WTC11 (cell line): ENCODE results near the gene CGREF1.

Experiments used
- ETV6 ChIP-seq: sonication (generic); formaldehyde crosslinking; IDR thresholded peaks from 2 replicates; pipeline ENCODE4 v1.8.1; 2022; ENCODE audit warnings: mild to moderate bottlenecking, missing genetic modification reagents
- FOXJ3 ChIP-seq: sonication (generic); formaldehyde crosslinking; IDR thresholded peaks from 2 replicates; pipeline ENCODE4 v1.9.0; 2021; ENCODE audit warnings: missing genetic modification reagents, mild to moderate bottlenecking, borderline replicate concordance
- IRF2 ChIP-seq: sonication (generic); formaldehyde crosslinking; IDR thresholded peaks from 2 replicates; pipeline ENCODE4 v1.8.0; 2022; ENCODE audit warnings: low read depth, missing genetic modification reagents, borderline replicate concordance
- MXD4 ChIP-seq: fragments of 250-450 bp; sonication (Bioruptor Pico); IDR thresholded peaks from 2 replicates; pipeline ENCODE4 v1.8.0; 2021; ENCODE audit warnings: mild to moderate bottlenecking, moderate library complexity, borderline replicate concordance
- NR2C2 ChIP-seq: sonication (generic); formaldehyde crosslinking; IDR thresholded peaks from 2 replicates; pipeline ENCODE4 v1.8.0; 2022; ENCODE audit warnings: mild to moderate bottlenecking, missing genetic modification reagents
- RELA ChIP-seq: sonication (generic); formaldehyde crosslinking; IDR thresholded peaks from 2 replicates; pipeline ENCODE4 v1.8.1; 2022; ENCODE audit warnings: missing genetic modification reagents, mild to moderate bottlenecking, borderline replicate concordance
- RORB ChIP-seq: fragments of 250-450 bp; sonication (Bioruptor Pico); IDR thresholded peaks from 2 replicates; pipeline ENCODE4 v1.9.0; 2021; ENCODE audit warnings: mild to moderate bottlenecking
- ZNF121 ChIP-seq: sonication (generic); formaldehyde crosslinking; IDR thresholded peaks from 2 replicates; pipeline ENCODE4 v1.8.0; 2023; ENCODE audit warnings: missing genetic modification reagents
- TF ChIP-seq, protein P1 (sequence below): fragments of 200-600 bp; IDR thresholded peaks from 2 replicates; pipeline ENCODE4 v1.8.0; 2022; ENCODE audit warnings: antibody characterized with exemption
- TF ChIP-seq, protein P2 (sequence below): sonication (generic); formaldehyde crosslinking; IDR thresholded peaks from 2 replicates; pipeline ENCODE4 v1.8.0; 2022; ENCODE audit warnings: mild to moderate bottlenecking, missing genetic modification reagents
- TF ChIP-seq, protein P3 (sequence below): sonication (generic); formaldehyde crosslinking; IDR thresholded peaks from 2 replicates; pipeline ENCODE4 v1.8.0; 2022; ENCODE audit warnings: mild to moderate bottlenecking, missing genetic modification reagents
- TF ChIP-seq, protein P4 (sequence below): sonication (generic); formaldehyde crosslinking; conservative IDR thresholded peaks from 2 replicates; pipeline ENCODE4 v1.8.1; 2022; ENCODE audit warnings: mild to moderate bottlenecking, missing genetic modification reagents

DNA sequence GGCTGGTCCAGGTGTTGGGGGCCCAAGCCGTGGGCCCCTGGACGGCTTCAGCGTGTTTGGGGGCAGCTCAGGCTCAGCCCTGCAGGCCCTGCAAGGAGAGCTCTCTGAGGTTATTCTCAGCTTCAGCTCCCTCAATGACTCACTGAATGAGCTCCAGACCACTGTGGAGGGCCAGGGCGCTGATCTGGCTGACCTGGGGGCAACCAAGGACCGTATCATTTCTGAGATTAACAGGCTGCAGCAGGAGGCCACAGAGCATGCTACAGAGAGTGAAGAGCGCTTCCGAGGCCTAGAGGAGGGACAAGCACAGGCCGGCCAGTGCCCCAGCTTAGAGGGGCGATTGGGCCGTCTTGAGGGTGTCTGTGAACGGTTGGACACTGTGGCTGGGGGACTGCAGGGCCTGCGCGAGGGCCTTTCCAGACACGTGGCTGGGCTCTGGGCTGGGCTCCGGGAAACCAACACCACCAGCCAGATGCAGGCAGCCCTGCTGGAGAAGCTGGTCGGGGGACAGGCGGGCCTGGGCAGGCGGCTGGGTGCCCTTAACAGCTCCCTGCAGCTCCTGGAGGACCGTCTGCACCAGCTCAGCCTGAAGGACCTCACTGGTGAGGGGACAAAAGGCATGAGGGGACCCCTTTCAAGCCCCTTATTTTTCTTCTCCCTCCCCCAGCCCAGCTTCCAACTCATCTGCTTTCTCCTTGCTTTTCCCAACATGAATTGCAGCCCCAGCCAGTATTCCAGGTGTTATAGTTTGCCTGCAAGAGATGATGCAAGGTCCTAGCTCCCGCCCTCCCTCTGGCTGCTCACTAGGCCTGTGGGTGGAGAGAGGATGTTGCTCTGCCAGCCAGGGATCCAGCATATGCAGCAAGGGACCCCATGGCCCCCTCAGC is 35.3 kb downstream of the CGREF1 start:
- TF ChIP-seq FOXJ3 (CRISPR knock-in tag) (no peak), RELA (CRISPR knock-in tag) (no peak), NR2C2 (CRISPR knock-in tag) (no peak), RORB (CRISPR knock-in tag) (no peak), ZNF121 (CRISPR knock-in tag) (no peak), IRF2 (CRISPR knock-in tag) (no peak), ETV6 (no peak), MXD4 (CRISPR knock-in tag) (no peak)
- TF ChIP-seq, protein P1, sequence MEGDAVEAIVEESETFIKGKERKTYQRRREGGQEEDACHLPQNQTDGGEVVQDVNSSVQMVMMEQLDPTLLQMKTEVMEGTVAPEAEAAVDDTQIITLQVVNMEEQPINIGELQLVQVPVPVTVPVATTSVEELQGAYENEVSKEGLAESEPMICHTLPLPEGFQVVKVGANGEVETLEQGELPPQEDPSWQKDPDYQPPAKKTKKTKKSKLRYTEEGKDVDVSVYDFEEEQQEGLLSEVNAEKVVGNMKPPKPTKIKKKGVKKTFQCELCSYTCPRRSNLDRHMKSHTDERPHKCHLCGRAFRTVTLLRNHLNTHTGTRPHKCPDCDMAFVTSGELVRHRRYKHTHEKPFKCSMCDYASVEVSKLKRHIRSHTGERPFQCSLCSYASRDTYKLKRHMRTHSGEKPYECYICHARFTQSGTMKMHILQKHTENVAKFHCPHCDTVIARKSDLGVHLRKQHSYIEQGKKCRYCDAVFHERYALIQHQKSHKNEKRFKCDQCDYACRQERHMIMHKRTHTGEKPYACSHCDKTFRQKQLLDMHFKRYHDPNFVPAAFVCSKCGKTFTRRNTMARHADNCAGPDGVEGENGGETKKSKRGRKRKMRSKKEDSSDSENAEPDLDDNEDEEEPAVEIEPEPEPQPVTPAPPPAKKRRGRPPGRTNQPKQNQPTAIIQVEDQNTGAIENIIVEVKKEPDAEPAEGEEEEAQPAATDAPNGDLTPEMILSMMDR = no peak
- TF ChIP-seq, protein P2, sequence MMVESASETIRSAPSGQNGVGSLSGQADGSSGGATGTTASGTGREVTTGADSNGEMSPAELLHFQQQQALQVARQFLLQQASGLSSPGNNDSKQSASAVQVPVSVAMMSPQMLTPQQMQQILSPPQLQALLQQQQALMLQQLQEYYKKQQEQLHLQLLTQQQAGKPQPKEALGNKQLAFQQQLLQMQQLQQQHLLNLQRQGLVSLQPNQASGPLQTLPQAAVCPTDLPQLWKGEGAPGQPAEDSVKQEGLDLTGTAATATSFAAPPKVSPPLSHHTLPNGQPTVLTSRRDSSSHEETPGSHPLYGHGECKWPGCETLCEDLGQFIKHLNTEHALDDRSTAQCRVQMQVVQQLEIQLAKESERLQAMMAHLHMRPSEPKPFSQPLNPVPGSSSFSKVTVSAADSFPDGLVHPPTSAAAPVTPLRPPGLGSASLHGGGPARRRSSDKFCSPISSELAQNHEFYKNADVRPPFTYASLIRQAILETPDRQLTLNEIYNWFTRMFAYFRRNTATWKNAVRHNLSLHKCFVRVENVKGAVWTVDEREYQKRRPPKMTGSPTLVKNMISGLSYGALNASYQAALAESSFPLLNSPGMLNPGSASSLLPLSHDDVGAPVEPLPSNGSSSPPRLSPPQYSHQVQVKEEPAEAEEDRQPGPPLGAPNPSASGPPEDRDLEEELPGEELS (CRISPR knock-in tag) = no peak
- TF ChIP-seq, protein P3, sequence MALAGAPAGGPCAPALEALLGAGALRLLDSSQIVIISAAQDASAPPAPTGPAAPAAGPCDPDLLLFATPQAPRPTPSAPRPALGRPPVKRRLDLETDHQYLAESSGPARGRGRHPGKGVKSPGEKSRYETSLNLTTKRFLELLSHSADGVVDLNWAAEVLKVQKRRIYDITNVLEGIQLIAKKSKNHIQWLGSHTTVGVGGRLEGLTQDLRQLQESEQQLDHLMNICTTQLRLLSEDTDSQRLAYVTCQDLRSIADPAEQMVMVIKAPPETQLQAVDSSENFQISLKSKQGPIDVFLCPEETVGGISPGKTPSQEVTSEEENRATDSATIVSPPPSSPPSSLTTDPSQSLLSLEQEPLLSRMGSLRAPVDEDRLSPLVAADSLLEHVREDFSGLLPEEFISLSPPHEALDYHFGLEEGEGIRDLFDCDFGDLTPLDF = no peak
- TF ChIP-seq, protein P4, sequence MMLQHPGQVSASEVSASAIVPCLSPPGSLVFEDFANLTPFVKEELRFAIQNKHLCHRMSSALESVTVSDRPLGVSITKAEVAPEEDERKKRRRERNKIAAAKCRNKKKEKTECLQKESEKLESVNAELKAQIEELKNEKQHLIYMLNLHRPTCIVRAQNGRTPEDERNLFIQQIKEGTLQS (CRISPR knock-in tag) = no peak
